Peyer's patch (tissue), 4 donors: ENCODE results near the gene ZDHHC24. TPM values are rescaled to one million over a fixed set of nuclear protein-coding genes. Genes with fewer than 3 reads are reported as not detected.
A peak's percentile ranks its signal among the peaks of the same experiment; 100 is the strongest.
"Not testable (repeated sequence)": the region's sequence is repeated elsewhere in the genome, so short reads cannot be mapped to it uniquely, and the experiment has no call there.

Source experiments
- DNase-seq, 3 donors: peaks; one replicate each; pipeline ENCODE4 v3.0.0-alpha.2; 2017 to 2019
- H3K27ac ChIP-seq, 4 donors: fragments of 200-600 bp; sonication (generic); one replicate each; pipeline ENCODE4 v1.5.1; 2016 to 2019
- H3K27me3 ChIP-seq, 2 donors: fragments of 200-600 bp; sonication (generic); one replicate each; pipeline ENCODE4 v1.5.1; 2019
- H3K36me3 ChIP-seq, 3 donors: fragments of 200-600 bp; sonication (generic); one replicate each; pipeline ENCODE4 v1.5.1; 2016 to 2019
- H3K4me1 ChIP-seq, 4 donors: fragments of 200-600 bp; sonication (generic); one replicate each; pipeline ENCODE4 v1.5.1; 2016 to 2019
- H3K4me3 ChIP-seq, 4 donors: fragments of 200-600 bp; sonication (generic); 1 replicate in 3 of 4; 2 replicates in 1 of 4; pipeline ENCODE4 v1.5.1; 2016 to 2019; ENCODE audit warnings: mild to moderate bottlenecking in 1 of 4
- H3K9me3 ChIP-seq, 4 donors: fragments of 200-600 bp; sonication (generic); one replicate each; pipeline ENCODE4 v1.5.1; 2016 to 2019; ENCODE audit warnings: mild to moderate bottlenecking in 1 of 4
- CTCF ChIP-seq, 6 experiments: fragments of 450-650 bp in 4 of 6; fragments of 200-600 bp in 2 of 6; sonication (generic) in 1 of 6; IDR thresholded peaks; one replicate each; pipeline ENCODE4 v1.5.1; 2017 to 2019; ENCODE audit warnings: antibody characterized with exemption in 6 of 6, mild to moderate bottlenecking in 3 of 6, moderate library complexity in 1 of 6
- POLR2A ChIP-seq, 2 donors: fragments of 450-650 bp; IDR thresholded peaks; one replicate each; pipeline ENCODE4 v1.5.1; 2017; ENCODE audit warnings: antibody characterized with exemption in 2 of 2, mild to moderate bottlenecking in 2 of 2, moderate library complexity in 2 of 2
- total RNA-seq, 4 donors: library from RNA; depleted of rRNA; stranded (reverse); fragments of >200 nt; gene quantifications; one replicate each; pipeline ENCODE4 v1.1.0, GENCODE V29; 2016

ZDHHC24 gene
- total RNA-seq, 4 donors from 2014 or later: 9.1 to 29.3 (median 15.3) TPM

- no peak for TF ChIP-seq CTCF (IDR thresholded peaks at IDR 0.05)
- TF ChIP-seq POLR2A (IDR thresholded peaks at IDR 0.05): no peak
- Histone ChIP-seq H3K9me3 (no peaks in the 10 kb centered on the region), H3K36me3 (peaks cover 0 to 8% (median 0%) of the 10 kb centered on the region in 3 donors), H3K4me1 (peaks cover 0 to 30% (median 4%) of the 10 kb centered on the region in 4 donors), H3K4me3 (no peak overlapping the region), H3K27me3 (no peaks in the 10 kb centered on the region), H3K27ac (no peak overlapping the region)
- DNase-seq: no peak
These were observed 1.8 kb upstream of the ZDHHC24 start for GRCh38 chr11:66547662-66548009.

- DNase-seq: no peak
- H3K27ac ChIP-seq: peak overlapping the region in 1 of 4 donors; percentile 88
- TF ChIP-seq CTCF (IDR thresholded peaks at IDR 0.05): no peak
These were observed 1.3 kb upstream of the ZDHHC24 start for GRCh38 chr11:66546966-66547661.

GRCh38 chr11:66546368-66546965 is 619 bp upstream of the ZDHHC24 start, which contains the start of gene ACTN3:
TSS of gene ACTN3 (plus strand) at chr11:66546903. CDS start at chr11:66546938, 35 bp downstream.
- H3K27me3 ChIP-seq: no peaks in the 10 kb centered on the region
- TF ChIP-seq CTCF (IDR thresholded peaks at IDR 0.05): no peak
- no peak for TF ChIP-seq POLR2A (IDR thresholded peaks at IDR 0.05)
- peak within 1 kb of the TSS; percentile 68 to 88 (median 80) for H3K27ac ChIP-seq
- peaks cover 0 to 18% (median 0%) of the 10 kb centered on the region in 3 donors for H3K36me3 ChIP-seq
- H3K4me1 ChIP-seq: peaks cover 0 to 30% (median 4%) of the 10 kb centered on the region in 4 donors
- peak within 1 kb of the TSS; percentile 67 to 93 (median 86) for H3K4me3 ChIP-seq
- H3K9me3 ChIP-seq: no peaks in the 10 kb centered on the region
- peak in 2 of 3 donors; percentile 35 to 62 for DNase-seq

More at GRCh38 chr11:66546966-66547661, 1.3 kb upstream of the ZDHHC24 start:
- H3K9me3 ChIP-seq: no peaks in the 10 kb centered on the region
- no peaks in the 10 kb centered on the region for H3K27me3 ChIP-seq
- H3K36me3 ChIP-seq: peaks cover 0 to 13% (median 0%) of the 10 kb centered on the region in 3 donors
- H3K4me3 ChIP-seq: peak overlapping the region; percentile 67 to 93 (median 86)
- peaks cover 0 to 30% (median 4%) of the 10 kb centered on the region in 4 donors for H3K4me1 ChIP-seq

GRCh38 chr11:66544952-66545351 is 896 bp downstream of the ZDHHC24 start:
- Histone ChIP-seq H3K4me1 (peaks cover 0 to 30% (median 4%) of the 10 kb centered on the region in 4 donors), H3K36me3 (peaks cover 0 to 18% (median 0%) of the 10 kb centered on the region in 3 donors), H3K4me3 (peak overlapping the region; percentile 67 to 93 (median 86)), H3K27ac (peak overlapping the region in 1 of 4 donors; percentile 88)
- H3K27me3 ChIP-seq, H3K9me3 ChIP-seq, DNase-seq: not testable (repeated sequence)

GRCh38 chr11:66543263-66544107 is 2.4 kb downstream of the ZDHHC24 start:
- Histone ChIP-seq H3K4me1 (peaks cover 0 to 30% (median 4%) of the 10 kb centered on the region in 4 donors), H3K27me3 (no peaks in the 10 kb centered on the region), H3K4me3 (peak overlapping the region in 1 of 4 donors; percentile 22), H3K27ac (peak overlapping the region; percentile 16 to 69 (median 29)), H3K36me3 (peaks cover 0 to 27% (median 0%) of the 10 kb centered on the region in 3 donors), H3K9me3 (no peaks in the 10 kb centered on the region)
- peak in 2 of 3 donors; percentile 84 to 90 for DNase-seq
- TF ChIP-seq CTCF (IDR thresholded peaks at IDR 0.05) (peak in 5 of 6 experiments; percentile 7 to 53 (median 27)), POLR2A (IDR thresholded peaks at IDR 0.05) (no peak)
